ENCODE measurements around the gene DTNB.

DTNB gene

DNA sequence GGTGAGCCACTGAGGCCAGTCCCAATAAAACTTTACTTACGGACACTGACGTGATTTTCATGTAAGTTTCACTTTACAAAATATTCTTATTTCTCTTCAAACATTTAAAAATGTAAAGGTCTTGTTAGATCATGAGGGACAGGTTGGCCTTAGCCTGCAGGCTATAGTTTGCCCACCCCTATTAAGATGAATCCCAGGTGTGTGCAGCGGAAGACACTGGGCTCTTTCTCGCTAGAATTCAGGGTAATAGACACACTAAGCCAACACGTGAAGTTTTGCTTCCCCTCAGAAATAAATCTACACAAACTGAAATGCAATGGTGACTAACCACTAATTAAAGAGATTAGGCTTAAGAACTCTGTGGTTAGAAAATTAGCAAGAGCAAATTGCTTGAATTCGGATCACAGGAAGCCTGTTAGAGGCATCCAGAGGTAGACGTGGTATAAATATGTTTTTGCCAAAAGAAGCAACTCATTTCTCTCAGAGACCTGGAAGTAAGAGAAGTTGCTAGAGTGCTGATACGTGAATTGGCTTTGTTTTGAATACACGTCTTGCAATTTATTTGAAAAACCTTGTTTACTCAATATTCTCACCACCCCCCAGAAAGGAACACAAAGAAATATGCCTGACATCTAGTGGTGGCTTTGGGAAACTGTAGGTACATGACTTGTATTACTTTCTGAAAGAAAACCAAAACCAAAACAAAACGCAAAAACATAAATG, 151.6 kb downstream of the DTNB start:
- TF ChIP-seq, protein P1, sequence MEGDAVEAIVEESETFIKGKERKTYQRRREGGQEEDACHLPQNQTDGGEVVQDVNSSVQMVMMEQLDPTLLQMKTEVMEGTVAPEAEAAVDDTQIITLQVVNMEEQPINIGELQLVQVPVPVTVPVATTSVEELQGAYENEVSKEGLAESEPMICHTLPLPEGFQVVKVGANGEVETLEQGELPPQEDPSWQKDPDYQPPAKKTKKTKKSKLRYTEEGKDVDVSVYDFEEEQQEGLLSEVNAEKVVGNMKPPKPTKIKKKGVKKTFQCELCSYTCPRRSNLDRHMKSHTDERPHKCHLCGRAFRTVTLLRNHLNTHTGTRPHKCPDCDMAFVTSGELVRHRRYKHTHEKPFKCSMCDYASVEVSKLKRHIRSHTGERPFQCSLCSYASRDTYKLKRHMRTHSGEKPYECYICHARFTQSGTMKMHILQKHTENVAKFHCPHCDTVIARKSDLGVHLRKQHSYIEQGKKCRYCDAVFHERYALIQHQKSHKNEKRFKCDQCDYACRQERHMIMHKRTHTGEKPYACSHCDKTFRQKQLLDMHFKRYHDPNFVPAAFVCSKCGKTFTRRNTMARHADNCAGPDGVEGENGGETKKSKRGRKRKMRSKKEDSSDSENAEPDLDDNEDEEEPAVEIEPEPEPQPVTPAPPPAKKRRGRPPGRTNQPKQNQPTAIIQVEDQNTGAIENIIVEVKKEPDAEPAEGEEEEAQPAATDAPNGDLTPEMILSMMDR (IDR thresholded peaks at IDR 0.05; ENCODE audit: low read depth, low read length, missing control alignments) = peak; percentile 69
- no peak overlapping the region for H3K4me3 ChIP-seq (replicated peaks; ENCODE audit: low read depth, low read length)
- peak; percentile 77 for DNase-seq (ENCODE audit: extremely low read depth, low read depth)

DNA sequence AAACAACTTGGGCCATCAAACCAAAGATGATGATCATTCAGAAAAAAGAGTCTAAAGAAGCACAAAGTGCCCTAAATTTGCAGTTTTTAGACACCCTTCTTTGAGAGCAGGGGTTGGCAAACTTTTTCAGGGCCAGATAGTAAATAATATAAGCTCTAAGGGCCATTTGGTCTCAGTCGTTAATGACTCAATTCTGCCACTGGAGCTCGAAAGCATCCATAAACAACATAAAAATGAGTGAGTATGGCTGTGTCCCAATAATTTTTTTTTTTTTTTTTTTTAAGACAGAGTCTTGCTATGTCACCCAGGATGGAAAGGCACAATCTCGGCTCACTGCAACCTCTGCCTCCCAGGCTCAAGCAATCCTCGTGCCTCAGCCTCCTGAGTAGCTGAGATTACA, 152.3 kb downstream of the DTNB start:
- TF ChIP-seq, protein P1 (IDR thresholded peaks at IDR 0.05; ENCODE audit: low read depth, low read length, missing control alignments) = no peak
- DNase-seq (ENCODE audit: extremely low read depth, low read depth) = no peak
- H3K4me3 ChIP-seq (replicated peaks; ENCODE audit: low read depth, low read length) = no peak overlapping the region

DNA sequence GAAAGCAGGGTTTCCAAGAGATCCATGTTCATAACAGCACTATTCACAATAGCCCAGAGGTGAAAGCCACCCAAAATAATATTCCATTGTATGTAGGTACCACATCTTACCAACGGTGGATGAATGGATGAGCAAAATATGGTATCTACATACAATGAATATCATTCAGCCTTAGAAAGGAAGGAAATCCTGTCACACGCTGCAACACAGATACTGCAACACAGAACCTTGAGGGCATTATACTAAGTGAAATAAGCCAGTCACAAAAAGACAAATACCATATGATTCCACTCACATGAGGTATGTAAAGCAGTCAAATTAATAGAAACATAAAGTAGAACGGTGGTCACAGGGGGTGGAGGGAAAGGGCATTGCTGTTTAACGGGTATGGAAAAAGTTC, 155.7 kb downstream of the DTNB start:
- DNase-seq (ENCODE audit: extremely low read depth, low read depth) = no peak
- TF ChIP-seq, protein P1 (IDR thresholded peaks at IDR 0.05; ENCODE audit: low read depth, low read length, missing control alignments) = no peak
- no peak overlapping the region for H3K4me3 ChIP-seq (replicated peaks; ENCODE audit: low read depth, low read length)

DNA sequence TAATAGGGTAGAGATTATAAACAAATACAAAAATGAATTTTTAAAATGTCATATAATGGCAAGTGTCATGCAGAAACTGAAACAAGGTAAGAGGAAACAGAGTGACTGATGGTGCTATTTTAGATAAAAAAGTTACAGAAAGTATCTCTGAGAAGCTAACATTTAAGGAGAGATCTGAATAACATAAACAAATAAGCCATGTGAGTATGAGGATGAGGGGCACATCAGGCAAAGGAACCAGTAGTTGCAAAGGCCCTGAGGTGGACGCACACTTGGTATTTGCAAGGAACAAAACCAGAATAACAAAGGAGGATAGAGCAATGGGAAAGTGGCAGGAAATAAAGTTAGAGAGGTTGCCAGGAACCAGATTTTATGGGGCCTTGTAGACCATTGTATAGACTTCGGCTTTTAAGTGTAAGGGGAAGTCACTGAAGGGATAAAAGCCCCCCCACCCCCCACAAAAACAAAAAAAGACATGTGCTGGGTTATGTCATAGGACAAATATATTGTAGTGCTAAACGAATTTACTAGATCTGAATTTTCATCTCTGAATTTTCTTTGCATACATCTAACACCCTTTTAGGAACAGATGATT, 159.2 kb downstream of the DTNB start:
- no peak for DNase-seq (ENCODE audit: extremely low read depth, low read depth)
- no peak overlapping the region for H3K4me3 ChIP-seq (replicated peaks; ENCODE audit: low read depth, low read length)
- TF ChIP-seq, protein P1 (IDR thresholded peaks at IDR 0.05; ENCODE audit: low read depth, low read length, missing control alignments) = no peak

DNA sequence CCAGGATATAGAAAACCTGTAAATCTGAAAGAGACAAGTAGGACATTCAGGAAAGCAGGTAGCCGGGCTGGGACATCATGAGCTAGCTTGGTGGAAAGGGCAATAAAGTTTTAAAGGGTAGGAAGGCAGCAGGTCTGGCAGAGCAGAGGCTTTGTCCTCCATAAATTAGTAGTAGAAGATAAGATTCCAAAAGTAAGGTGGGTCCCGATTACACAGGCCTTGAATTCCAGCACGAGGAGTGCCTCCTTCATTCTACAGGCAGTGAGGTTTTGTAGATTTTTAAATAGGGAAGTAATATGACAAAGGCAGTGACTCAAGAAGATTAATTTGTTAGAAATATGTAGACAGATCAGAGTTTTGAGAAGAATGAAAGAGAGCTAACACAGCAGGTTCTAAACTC, 160.7 kb downstream of the DTNB start:
- TF ChIP-seq, protein P1 (IDR thresholded peaks at IDR 0.05; ENCODE audit: low read depth, low read length, missing control alignments) = no peak
- DNase-seq (ENCODE audit: extremely low read depth, low read depth) = no peak
- H3K4me3 ChIP-seq (replicated peaks; ENCODE audit: low read depth, low read length) = no peak overlapping the region

DNA sequence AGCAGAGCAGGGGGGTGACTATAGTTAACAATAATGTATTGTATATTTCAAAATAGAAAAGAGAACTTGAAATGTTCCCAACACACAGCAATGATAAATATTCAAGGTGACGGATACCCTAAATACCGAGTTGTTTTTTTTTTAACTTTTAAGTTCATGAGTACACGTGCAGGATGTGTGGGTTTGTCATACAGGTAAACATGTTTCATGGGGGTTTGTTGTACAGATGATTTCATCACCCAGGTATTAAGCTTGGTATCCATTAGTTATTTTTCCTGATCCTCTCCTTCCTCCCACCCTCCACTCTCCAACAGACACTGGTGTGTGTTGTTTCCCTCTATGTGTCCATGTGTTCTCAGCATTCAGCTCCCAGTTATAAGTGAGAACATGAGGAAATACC, 167.2 kb downstream of the DTNB start:
- no peak overlapping the region for H3K4me3 ChIP-seq (replicated peaks; ENCODE audit: low read depth, low read length)
- no peak for DNase-seq (ENCODE audit: extremely low read depth, low read depth)
- TF ChIP-seq, protein P1 (IDR thresholded peaks at IDR 0.05; ENCODE audit: low read depth, low read length, missing control alignments) = no peak

Measured in HFF-Myc (cell line).